ENCODE data around the gene SRGAP1.

The SRGAP1 gene

GRCh38 chr12:63845726-63846125 is 1.2 kb downstream of the SRGAP1 start:
- ChIA-PET CTCF (interaction anchor here (1.2 to 3.1 kb wide), 4 partner anchors 8 to 411 kb away, joined by 3 to 23 read pairs (median 4); no protein-coding TSS in a partner anchor), POLR2A (no interaction called here)
- Histone ChIP-seq H3K36me3 (ENCODE audit: control insufficient read depth in 2 of 2, insufficient read depth in 1 of 2, low read length in 2 of 2) (no peaks in the 10 kb centered on the region), H3K4me1 (ENCODE audit: control insufficient read depth, insufficient read depth, low read length) (0 out of 2 replicates have a peak, but pooled peaks cover 4% of the 10 kb centered on the region), H3K9me3 (ENCODE audit: control insufficient read depth, insufficient read depth, low read depth, low read length) (no peaks in the 10 kb centered on the region), H3K27ac (ENCODE audit: extremely low read depth, low read depth, low read length) (no peak overlapping the region), H3K4me3 (ENCODE audit: low read depth, low read length) (peak overlapping the region; percentile 95)
- TF ChIP-seq ZNF549 (tag by site-specific recombination; IDR thresholded peaks at IDR 0.05): no peak
- no peak for TF ChIP-seq ZNF501 (tag by site-specific recombination; IDR thresholded peaks at IDR 0.05)
- no peak for TF ChIP-seq ZNF169 (tag by site-specific recombination; IDR thresholded peaks at IDR 0.05)
- TF ChIP-seq, protein P1, sequence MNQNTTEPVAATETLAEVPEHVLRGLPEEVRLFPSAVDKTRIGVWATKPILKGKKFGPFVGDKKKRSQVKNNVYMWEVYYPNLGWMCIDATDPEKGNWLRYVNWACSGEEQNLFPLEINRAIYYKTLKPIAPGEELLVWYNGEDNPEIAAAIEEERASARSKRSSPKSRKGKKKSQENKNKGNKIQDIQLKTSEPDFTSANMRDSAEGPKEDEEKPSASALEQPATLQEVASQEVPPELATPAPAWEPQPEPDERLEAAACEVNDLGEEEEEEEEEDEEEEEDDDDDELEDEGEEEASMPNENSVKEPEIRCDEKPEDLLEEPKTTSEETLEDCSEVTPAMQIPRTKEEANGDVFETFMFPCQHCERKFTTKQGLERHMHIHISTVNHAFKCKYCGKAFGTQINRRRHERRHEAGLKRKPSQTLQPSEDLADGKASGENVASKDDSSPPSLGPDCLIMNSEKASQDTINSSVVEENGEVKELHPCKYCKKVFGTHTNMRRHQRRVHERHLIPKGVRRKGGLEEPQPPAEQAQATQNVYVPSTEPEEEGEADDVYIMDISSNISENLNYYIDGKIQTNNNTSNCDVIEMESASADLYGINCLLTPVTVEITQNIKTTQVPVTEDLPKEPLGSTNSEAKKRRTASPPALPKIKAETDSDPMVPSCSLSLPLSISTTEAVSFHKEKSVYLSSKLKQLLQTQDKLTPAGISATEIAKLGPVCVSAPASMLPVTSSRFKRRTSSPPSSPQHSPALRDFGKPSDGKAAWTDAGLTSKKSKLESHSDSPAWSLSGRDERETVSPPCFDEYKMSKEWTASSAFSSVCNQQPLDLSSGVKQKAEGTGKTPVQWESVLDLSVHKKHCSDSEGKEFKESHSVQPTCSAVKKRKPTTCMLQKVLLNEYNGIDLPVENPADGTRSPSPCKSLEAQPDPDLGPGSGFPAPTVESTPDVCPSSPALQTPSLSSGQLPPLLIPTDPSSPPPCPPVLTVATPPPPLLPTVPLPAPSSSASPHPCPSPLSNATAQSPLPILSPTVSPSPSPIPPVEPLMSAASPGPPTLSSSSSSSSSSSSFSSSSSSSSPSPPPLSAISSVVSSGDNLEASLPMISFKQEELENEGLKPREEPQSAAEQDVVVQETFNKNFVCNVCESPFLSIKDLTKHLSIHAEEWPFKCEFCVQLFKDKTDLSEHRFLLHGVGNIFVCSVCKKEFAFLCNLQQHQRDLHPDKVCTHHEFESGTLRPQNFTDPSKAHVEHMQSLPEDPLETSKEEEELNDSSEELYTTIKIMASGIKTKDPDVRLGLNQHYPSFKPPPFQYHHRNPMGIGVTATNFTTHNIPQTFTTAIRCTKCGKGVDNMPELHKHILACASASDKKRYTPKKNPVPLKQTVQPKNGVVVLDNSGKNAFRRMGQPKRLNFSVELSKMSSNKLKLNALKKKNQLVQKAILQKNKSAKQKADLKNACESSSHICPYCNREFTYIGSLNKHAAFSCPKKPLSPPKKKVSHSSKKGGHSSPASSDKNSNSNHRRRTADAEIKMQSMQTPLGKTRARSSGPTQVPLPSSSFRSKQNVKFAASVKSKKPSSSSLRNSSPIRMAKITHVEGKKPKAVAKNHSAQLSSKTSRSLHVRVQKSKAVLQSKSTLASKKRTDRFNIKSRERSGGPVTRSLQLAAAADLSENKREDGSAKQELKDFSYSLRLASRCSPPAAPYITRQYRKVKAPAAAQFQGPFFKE (tag by site-specific recombination; IDR thresholded peaks at IDR 0.05; ENCODE audit: borderline replicate concordance): no peak
- TF ChIP-seq ZFP69B (tag by site-specific recombination; IDR thresholded peaks at IDR 0.05): no peak
- TF ChIP-seq ZNF529 (tag by site-specific recombination; IDR thresholded peaks at IDR 0.05; ENCODE audit: insufficient replicate concordance): no peak
- peak; percentile 74 for TF ChIP-seq FEZF1 (tag by site-specific recombination; IDR thresholded peaks at IDR 0.05)
- peak; percentile 66; the same call in 1 of the 2 replicates for TF ChIP-seq ZBTB20 (tag by site-specific recombination; IDR thresholded peaks at IDR 0.05)

DNA sequence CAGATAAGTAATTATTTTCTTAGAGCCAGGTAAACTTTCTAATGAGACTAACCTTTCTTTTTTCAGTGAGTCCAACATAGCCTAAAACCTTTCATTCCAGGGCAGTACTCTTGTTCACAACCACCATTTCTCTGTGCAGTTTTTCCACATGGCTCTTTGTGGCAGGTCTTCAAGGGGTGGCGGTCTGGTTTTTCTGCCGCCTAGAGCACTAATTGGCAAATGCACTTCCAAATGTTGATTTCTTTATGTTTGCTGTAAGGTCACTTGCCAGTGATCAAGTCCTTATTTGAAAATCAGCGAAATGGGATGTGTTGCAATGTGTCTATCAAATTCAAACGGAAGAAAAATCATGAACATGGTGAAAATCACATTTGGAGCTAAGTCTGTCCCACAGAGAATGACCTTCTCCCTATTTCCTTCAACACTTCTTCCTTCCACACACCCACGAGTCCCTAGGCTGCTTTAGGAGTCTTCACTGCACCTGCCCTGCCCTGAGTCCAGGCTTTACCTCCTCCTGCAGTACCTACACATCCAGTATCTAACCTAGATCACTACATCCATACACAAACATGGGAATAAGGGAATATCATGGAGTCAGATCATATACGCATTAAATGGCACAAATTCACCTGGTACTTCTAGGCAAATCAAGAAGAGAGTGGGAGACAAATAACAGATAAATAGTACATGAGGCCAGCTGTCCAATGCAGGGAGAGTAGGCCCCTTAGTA is 1.9 kb downstream of the SRGAP1 start:
- H3K36me3 ChIP-seq (ENCODE audit: control insufficient read depth in 2 of 2, insufficient read depth in 1 of 2, low read length in 2 of 2): no peaks in the 10 kb centered on the region
- POLR2A ChIA-PET: no interaction called here
- 0 out of 2 replicates have a peak, but pooled peaks cover 4% of the 10 kb centered on the region for H3K4me1 ChIP-seq (ENCODE audit: control insufficient read depth, insufficient read depth, low read length)
- CTCF ChIA-PET: interaction anchor here (1.4 to 1.6 kb wide), 2 partner anchors 8 to 335 kb away, joined by 3 to 5 read pairs; no protein-coding TSS in a partner anchor
- peak; percentile 49; the same call in 1 of the 2 replicates for TF ChIP-seq PRDM1 (tag by site-specific recombination; IDR thresholded peaks at IDR 0.05)
- TF ChIP-seq, protein P2, sequence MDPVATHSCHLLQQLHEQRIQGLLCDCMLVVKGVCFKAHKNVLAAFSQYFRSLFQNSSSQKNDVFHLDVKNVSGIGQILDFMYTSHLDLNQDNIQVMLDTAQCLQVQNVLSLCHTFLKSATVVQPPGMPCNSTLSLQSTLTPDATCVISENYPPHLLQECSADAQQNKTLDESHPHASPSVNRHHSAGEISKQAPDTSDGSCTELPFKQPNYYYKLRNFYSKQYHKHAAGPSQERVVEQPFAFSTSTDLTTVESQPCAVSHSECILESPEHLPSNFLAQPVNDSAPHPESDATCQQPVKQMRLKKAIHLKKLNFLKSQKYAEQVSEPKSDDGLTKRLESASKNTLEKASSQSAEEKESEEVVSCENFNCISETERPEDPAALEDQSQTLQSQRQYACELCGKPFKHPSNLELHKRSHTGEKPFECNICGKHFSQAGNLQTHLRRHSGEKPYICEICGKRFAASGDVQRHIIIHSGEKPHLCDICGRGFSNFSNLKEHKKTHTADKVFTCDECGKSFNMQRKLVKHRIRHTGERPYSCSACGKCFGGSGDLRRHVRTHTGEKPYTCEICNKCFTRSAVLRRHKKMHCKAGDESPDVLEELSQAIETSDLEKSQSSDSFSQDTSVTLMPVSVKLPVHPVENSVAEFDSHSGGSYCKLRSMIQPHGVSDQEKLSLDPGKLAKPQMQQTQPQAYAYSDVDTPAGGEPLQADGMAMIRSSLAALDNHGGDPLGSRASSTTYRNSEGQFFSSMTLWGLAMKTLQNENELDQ (tag by site-specific recombination; IDR thresholded peaks at IDR 0.05; ENCODE audit: low read depth): no peak
- TF ChIP-seq PATZ1 (tag by site-specific recombination; IDR thresholded peaks at IDR 0.05): no peak
- no peak for TF ChIP-seq SALL2 (tag by site-specific recombination; IDR thresholded peaks at IDR 0.05; ENCODE audit: borderline replicate concordance)
- TF ChIP-seq HOXA7 (CRISPR knock-in tag; IDR thresholded peaks at IDR 0.05; ENCODE audit: borderline replicate concordance): no peak
- TF ChIP-seq ATF2 (tag by site-specific recombination; IDR thresholded peaks at IDR 0.05; ENCODE audit: low read depth): no peak
- TF ChIP-seq ZNF555 (tag by site-specific recombination; conservative IDR thresholded peaks at IDR 0.05): no peak
- no peaks in the 10 kb centered on the region for H3K9me3 ChIP-seq (ENCODE audit: control insufficient read depth, insufficient read depth, low read depth, low read length)
- H3K27ac ChIP-seq (ENCODE audit: extremely low read depth, low read depth, low read length): no peak overlapping the region
- no peak overlapping the region; the same call in 1 of the 2 replicates for H3K4me3 ChIP-seq (ENCODE audit: low read depth, low read length)
